Bronchial smooth muscle cell (primary cell): Measurements from ENCODE around the gene CALHM3. TPM values are rescaled to one million over a fixed set of nuclear protein-coding genes. Genes with fewer than 3 reads are reported as not detected.

Experiments
- total RNA-seq: library from RNA; depleted of rRNA; stranded (reverse); fragments of >200 nt; gene quantifications from 2 replicates; pipeline ENCODE4 v1.2.1, GENCODE V29; 2014

The CALHM3 gene
- not detected in 2 replicates for total RNA-seq

GRCh38 chr10:103479135-103479534 lies at the start of gene CALHM3:
CALHM3 (minus strand) TSS chr10:103479240; CDS start chr10:103479032, 208 bp downstream.

GRCh38 chr10:103493362-103493915 lies 14.4 kb upstream of the CALHM3 start, which contains the start of gene NEURL1:
NEURL1 (plus strand) TSS chr10:103493705; CDS start chr10:103494388, 683 bp downstream.

GRCh38 chr10:103458720-103459119 lies 20.3 kb downstream of the CALHM3 start, which contains the start of gene CALHM1:
CALHM1 (minus strand) TSS chr10:103458900; CDS start chr10:103458751, 149 bp downstream.

GRCh38 chr10:103451831-103452505 lies 27.1 kb downstream of the CALHM3 start, which contains the start of gene CALHM2:
CALHM2 (minus strand) TSS chr10:103452370; CDS start chr10:103449941, 2,429 bp downstream.

Other genes with a start within 250 kb of the CALHM3 start
- under 0.01 TPM in 1 of 2 replicates, not detected in the other for gene RPEL1, start 233.4 kb downstream of the CALHM3 start, total RNA-seq
- under 0.01 and 0.47 TPM in 2 replicates for gene INA, start 202.1 kb downstream of the CALHM3 start, total RNA-seq
- 9.3 and 9.9 TPM in 2 replicates for gene PCGF6, start 128.1 kb downstream of the CALHM3 start, total RNA-seq
- gene TAF5, start 111.3 kb downstream of the CALHM3 start, total RNA-seq: 2.4 and 2.6 TPM in 2 replicates
- gene ATP5MK, start 82.8 kb downstream of the CALHM3 start, total RNA-seq: 162 and 214 TPM in 2 replicates
- 21.6 and 24.1 TPM in 2 replicates for gene PDCD11, start 82.6 kb downstream of the CALHM3 start, total RNA-seq
- 21.8 and 31.4 TPM in 2 replicates for gene CALHM2, start 26.9 kb downstream of the CALHM3 start, total RNA-seq
- gene CALHM1, start 20.3 kb downstream of the CALHM3 start, total RNA-seq: not detected in 2 replicates
- 0.16 and 0.17 TPM in 2 replicates for gene NEURL1, start 14.5 kb upstream of the CALHM3 start, total RNA-seq